ENCODE measurements around the gene PDE8B.

Gene PDE8B

DNA sequence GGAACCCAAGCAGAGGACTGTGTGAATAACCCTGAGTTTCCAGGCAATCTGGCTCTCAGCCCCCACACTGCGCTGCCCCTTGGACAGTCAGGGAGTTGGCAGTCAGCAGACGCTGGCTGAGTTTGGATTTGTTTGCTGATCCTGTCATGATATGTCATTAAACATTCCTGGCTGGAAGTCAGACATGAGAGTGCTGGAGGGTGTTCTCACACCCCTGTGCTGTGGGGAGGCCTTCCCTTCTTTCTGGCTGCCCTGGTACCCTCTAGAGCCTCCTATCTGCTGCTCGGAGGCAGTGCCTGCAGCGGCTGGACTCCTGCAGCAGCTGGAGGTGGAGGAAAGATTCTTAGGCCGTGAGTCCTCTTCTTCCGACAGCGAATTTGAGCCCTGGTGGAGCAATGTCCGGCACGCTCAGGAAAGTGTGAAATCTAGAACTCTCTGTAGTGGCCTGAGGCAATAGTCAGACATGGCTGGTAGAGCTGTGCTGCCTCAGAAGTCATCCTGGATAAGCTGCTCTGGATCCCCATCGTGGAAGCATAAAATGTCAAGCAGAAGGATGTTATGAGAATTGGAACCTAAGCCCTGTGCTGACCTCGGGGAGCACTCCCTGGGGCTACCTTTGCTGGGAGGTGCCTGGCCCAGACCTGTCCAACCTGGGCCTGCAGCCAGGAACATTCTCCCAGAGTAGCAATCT is 72.0 kb downstream of the PDE8B start:
- DNase-seq (ENCODE audit: insufficient read length, low spot score) (peak; percentile 11), FAIRE-seq (no peak)

DNA sequence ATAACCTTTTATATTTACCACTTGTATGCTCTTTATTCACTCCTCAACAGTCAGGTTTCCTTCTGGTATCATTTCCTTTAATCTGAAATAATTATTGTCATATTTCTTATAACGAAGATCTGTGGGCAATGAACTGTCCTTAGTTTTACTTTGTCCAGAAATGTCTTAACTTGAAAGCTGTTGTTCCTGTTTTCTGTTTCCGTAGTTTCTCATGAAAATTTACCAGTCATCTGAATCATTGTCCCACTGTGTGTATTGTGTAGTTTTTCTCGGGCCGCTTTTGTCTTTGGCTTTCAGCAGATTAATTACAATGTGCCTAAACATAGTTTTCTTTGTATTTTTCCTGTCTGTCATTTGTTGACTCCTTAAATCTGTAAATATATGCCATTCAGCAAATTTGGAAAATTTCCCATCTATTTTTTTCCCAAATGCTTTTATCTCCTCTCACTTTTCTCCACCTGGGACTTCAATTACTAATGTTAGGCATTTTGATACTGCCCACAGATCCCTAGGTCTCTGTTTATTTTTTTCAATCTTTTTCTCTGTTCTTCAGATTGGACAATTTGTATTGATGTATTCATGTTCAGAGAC is 74.9 kb downstream of the PDE8B start:
- no peak for FAIRE-seq
- DNase-seq (ENCODE audit: insufficient read length, low spot score), result no peak

DNA sequence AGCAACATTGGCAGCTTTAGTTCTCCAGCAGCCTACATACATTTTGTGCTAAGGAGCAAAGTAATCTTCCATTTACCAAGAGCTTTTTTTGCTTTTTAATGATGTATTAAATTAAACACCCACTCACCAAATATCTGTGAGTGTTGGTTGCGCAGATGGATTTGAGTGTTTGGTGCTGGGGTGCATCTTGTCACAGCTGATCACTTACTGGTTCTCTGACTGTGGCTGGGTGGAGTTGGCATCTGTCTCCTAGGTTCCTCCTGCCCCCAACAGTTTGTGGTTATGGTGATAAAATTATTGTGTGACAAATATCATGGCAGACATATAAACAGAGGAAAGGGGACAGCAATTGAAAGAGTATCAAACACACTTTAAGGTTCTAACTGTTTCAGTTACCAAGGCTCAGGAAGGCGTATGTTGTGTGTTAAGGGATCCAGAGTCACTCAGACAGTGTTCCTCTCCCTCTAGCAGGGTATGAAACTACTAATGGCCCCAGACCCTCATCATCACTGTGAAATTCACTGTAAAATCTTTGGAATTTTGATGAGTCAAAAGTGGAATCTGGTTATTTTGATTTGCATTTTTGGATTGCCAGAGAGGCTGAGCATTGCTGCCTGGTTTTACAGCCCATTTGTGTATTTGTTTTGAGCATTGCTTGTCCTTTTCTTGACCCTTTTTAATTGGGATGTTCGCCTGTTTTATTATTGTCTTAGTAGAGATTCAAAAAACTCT is 81.7 kb downstream of the PDE8B start:
- peak; percentile 41 for DNase-seq (ENCODE audit: insufficient read length, low spot score)
- FAIRE-seq, result peak; percentile 48

- FAIRE-seq, result no peak
- no peak for DNase-seq (ENCODE audit: insufficient read length, low spot score)
Measured at GRCh38 chr5:77294185-77294584, 83.7 kb downstream of the PDE8B start.

- DNase-seq (ENCODE audit: insufficient read length, low spot score), result no peak
- no peak for FAIRE-seq
Measured at GRCh38 chr5:77295863-77296378, 85.4 kb downstream of the PDE8B start.

GRCh38 chr5:77298146-77298545 is 87.7 kb downstream of the PDE8B start:
- FAIRE-seq (no peak), DNase-seq (ENCODE audit: insufficient read length, low spot score) (no peak)

DNA sequence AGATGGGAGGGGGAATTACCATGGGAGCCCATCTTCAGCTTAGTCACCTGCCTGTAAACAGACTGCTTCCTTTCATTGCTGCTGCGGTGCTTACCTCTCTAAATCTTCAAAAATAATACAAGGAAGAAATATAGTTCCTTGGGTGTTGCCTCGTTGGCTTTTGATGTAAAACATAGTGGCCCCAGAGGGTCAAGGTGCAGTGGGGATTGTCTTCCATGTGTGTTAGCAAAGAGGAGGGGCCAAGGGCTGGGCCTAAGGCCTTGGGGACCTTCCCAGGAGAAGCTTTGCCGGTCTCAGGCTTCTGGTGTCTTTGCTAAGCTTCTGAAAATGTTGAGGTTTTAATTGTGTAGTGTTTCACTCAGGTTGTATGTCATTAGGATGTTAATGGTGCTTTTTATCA is 90.0 kb downstream of the PDE8B start:
- no peak for DNase-seq (ENCODE audit: insufficient read length, low spot score)
- FAIRE-seq, result no peak

- FAIRE-seq (peak; percentile 80), DNase-seq (ENCODE audit: insufficient read length, low spot score) (peak; percentile 76)
Measured at GRCh38 chr5:77301447-77301883, 91.0 kb downstream of the PDE8B start.

DNA sequence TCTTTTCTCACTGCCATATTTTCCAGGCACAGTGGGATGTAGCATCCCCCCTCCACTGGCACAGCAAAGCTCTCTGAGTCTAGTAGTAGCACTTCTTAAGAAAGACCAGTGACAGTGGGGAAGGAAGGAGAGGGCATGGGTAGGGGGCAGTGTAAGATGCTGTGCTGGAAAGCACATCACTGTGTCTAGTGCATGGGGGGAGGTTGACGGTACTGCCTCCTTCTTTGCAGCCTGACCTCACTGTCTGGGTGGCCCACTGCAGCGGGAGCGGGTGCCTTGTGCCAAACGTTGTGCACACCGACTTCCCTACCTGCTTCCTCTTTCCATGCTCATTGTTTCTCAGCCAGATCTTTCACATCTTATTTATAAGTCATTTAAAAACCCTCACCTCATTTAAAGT is 91.8 kb downstream of the PDE8B start:
- DNase-seq (ENCODE audit: insufficient read length, low spot score), result no peak
- no peak for FAIRE-seq

DNA sequence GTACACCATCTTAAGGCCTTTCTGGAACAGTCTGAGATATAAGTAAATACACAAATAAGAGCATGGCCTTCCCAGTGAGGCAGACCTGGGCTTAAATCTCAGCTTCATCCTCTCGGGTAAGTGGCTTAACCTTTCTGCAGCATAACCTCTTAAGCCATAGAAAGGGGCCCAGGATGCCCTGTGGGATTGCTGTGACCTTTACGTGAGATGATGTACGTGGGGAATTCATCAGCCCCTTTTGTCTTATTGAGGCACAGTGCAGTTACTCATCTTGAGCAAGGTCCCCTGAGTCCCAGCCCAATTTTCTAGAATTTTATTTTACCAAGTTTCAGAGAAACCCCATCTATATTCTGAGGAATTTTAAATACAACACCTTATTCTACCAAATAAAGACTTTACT is 92.2 kb downstream of the PDE8B start:
- FAIRE-seq, result no peak

GRCh38 chr5:77304388-77304787 is 93.9 kb downstream of the PDE8B start:
- FAIRE-seq (no peak), DNase-seq (ENCODE audit: insufficient read length, low spot score) (no peak)

More for the DNA sequence above, 92.2 kb downstream of the PDE8B start:
- no peak for DNase-seq (ENCODE audit: insufficient read length, low spot score)

DNA sequence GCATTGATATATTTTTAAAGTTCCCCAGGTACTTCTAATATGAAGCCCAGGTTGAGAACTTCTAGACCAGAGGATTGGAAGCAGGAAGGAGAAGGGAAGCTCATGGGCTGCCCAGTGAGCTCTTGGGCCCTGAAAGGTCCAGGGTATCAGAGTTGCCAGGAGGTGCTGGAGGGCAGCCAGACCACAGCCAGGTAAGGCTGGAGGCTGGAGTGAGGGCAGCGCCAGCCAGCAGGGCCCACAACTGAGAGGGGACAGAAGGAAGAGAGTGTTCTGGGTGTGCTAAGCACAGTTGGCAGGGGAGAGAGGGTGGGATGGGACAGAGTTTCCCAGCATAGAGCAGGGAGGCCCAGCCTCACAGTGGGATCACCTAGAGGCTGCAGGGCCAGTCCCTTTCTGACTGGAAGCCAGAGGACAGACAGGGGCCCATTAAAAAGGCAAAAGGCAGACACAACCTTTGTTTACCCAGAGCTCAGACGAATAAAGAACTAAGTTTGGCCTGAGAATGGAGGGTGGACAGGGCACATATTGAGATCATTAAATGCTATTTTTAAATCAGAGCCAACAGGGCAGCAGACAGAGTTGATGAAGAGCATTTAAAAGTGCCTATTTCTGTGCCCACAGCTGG is 94.9 kb downstream of the PDE8B start:
- DNase-seq (ENCODE audit: insufficient read length, low spot score) (no peak), FAIRE-seq (no peak)

DNA sequence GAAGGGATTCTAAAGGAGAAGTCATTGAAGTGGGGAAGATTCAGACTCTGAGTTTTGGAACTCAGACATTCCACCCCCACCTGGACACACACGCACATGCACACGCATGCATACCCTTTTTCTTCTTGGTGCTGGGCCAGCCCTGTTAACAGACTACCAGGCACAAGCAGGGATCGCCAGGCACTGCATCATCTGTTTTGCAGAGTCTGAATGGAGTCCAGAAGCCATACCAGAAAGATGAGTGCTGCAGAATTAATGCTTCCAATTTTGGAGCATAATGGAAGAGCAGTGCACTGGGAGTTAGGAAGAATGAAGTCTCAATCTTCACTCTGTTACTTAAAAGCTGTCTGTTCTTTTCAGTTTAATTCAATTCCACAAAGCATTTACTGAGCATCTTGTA is 95.5 kb downstream of the PDE8B start:
- FAIRE-seq, result no peak

DNA sequence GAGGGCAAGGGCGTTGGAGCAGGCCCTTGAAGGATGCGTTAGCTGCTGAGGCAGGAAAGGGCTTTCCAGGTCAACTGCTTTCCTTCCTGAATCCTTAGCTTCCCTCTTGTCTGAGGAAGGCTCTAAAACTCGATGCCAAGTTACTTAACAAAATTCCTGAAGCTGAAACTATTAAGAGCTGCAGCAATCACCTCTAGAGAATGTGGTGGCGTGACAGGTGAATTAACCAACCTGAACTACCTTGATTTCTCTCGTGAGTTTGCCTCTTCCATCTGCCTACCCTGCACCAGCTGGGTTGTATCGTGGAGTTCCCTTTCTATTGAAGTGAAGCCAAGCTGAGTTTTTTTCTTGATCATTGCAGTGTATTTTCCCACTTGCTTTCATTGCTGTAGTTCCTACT is 96.1 kb downstream of the PDE8B start:
- no peak for FAIRE-seq
- DNase-seq (ENCODE audit: insufficient read length, low spot score), result no peak

More for the DNA sequence above, 95.5 kb downstream of the PDE8B start:
- DNase-seq (ENCODE audit: insufficient read length, low spot score), result no peak

DNA sequence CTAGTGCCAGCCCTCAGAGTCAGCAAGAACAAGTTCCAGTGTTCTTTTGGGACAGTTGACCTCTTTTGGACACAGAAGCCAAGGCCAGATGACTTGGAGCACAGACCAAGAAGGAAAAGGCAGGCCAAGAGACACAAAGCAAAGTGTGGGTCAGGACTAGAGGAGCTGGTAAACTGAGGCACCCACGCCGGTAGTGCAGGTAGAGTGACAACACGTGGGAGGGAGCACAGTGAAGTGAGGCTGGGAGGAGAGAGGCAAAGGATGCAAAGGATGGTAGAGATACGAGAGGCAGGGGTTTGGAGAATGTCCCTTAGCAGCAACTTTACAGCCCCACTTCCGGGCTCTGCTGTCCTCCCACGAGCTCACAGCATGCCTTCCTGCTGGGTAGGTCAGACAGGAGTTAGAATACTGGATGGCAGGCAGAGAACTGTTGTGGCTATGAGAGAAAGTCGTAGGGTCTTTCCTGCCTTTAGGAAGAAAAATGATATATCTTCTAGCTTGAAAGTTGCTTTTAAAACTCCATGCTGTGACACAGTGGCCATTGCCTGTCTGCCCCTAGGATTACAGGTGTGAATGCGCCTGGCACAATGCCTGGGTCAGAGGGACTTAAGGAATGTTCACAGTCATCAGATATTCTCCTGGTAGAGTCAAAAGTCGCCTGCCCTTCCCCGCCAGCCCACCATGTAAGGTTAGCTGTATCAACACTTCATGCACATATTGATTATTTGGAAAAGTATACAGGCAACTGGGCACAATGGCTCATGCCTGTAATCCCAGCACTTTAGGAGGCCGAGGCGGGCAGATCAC is 97.9 kb downstream of the PDE8B start:
- no peak for DNase-seq (ENCODE audit: insufficient read length, low spot score)

GRCh38 chr5:77309140-77309539 is 98.7 kb downstream of the PDE8B start:
- FAIRE-seq (no peak), DNase-seq (ENCODE audit: insufficient read length, low spot score) (no peak)

More for the DNA sequence above, 97.9 kb downstream of the PDE8B start:
- FAIRE-seq, result no peak

- DNase-seq (ENCODE audit: insufficient read length, low spot score) (no peak), FAIRE-seq (no peak)
Measured at GRCh38 chr5:77310494-77311213, 100.2 kb downstream of the PDE8B start.

DNA sequence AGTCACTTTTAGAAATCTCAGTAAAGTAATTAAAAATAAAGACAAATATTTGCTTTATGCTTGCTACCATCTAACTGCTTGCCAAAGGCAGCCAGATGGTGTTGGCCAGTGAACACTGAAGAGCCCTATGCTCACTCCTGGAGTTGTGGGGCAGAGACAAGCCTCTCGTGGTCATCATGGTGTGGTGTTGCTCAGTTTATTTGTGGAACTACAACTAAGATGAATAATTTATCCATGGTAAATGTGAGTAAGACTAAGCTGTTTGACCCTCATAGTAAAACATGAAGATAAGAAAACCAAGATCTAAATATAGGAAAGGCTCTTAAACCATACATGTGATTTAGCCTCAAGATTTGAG is 100.7 kb downstream of the PDE8B start:
- DNase-seq (ENCODE audit: insufficient read length, low spot score) (no peak), FAIRE-seq (no peak)

GRCh38 chr5:77312413-77312812 is 101.9 kb downstream of the PDE8B start:
- no peak for DNase-seq (ENCODE audit: insufficient read length, low spot score)
- no peak for FAIRE-seq

Data from HTR-8/SVneo (cell line).